ENCODE data around the gene MDFI. TPM values are rescaled to one million over a fixed set of nuclear protein-coding genes. Genes with fewer than 3 reads are reported as not detected.

Gene MDFI
- polyA plus RNA-seq, 2 of the 4 experiments (the other 2 are of a cell fraction): 0.06 to 0.30 TPM

DNA sequence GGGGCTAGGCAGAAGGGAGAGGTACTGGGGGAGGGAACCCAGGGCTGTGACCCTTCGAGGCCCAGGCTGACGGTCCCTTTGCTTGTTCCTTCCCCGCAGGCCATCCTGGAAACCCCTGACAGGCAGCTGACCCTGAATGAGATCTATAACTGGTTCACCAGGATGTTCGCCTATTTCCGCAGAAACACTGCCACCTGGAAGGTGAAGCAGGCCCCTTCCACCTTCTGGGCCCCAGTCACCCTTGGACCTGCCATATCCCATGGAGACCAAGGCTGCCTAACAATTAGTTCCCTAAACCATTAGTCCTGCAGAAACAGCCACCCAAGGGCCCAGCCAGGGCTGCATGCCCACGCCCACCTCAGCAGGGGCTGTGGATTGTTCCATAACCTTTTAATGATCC lies 47.1 kb upstream of the MDFI start:
- Histone ChIP-seq H3K9me3 (no peaks in the 10 kb centered on the region), H3K27ac (no peak overlapping the region; a peak in 1 of 6 replicates), H3K4me2 (no peak overlapping the region), H3K4me3 (no peak overlapping the region), H3K4me1 (peaks cover 5% of the 10 kb centered on the region; the same call in 2 of the 3 replicates)
- FAIRE-seq (no peak), DNase-seq (ENCODE audit: low read depth in 1 of 2, low spot score in 1 of 2) (no peak), ATAC-seq (peak; percentile 10 to 27; a peak in 1 of 6 replicates)
- POLR2A ChIA-PET: no interaction called here
- 100% methylated on average over 2 of the region's 6 CpGs for WGBS (ENCODE audit: missing lambda C conversion rate)
- TF ChIP-seq MAZ (IDR thresholded peaks at IDR 0.05; ENCODE audit: borderline replicate concordance, low read depth, low read length) (no peak), POLR2A (IDR thresholded peaks at IDR 0.05; ENCODE audit: low read length) (no peak), MAFK (IDR thresholded peaks at IDR 0.05; ENCODE audit: partially characterized antibody) (no peak), CHD4 (IDR thresholded peaks at IDR 0.05; ENCODE audit: borderline replicate concordance) (no peak), HOXA7 (CRISPR knock-in tag; IDR thresholded peaks at IDR 0.05) (no peak)
- CTCF ChIA-PET: interaction anchor here (0.6 to 17.1 kb wide), 17 partner anchors 10 to 314 kb away, joined by 3 to 181 read pairs (median 5); no protein-coding TSS in a partner anchor

DNA sequence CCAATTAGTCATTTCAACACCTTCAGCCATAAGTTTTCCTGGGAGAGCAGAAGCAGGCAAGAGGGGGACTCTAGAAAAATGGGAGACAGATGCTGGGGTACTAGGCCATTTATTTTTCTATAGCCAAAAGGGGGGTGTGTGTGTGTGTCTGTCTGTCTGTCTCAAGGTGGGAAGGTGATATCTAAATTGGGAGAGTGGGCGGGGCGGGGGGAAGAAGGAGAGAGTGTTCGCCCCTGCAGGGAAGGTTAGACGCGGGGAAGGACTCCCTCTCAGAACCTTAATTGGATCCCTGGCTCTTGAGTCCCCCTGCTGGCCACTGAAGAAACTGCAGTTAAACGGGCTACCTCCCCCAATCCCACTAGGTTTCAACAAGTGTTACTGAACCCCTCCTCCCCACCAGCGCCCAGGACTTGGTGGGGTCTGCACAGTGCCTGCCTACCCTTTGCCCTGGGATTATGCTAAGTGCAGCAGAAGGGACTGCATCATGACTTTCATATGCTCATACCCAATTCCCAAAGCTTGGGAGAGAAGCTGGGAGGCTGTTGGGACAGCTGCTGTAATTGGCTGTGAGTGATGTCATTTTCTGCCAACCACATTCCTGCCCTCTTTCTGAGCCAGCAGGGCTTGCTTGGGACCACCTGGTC lies 46.3 kb upstream of the MDFI start:
- WGBS (ENCODE audit: missing lambda C conversion rate): 3% methylated on average over 7 of the region's 7 CpGs
- no peaks in the 10 kb centered on the region for H3K9me3 ChIP-seq
- H3K4me1 ChIP-seq: peaks cover 5% of the 10 kb centered on the region; the same call in 2 of the 3 replicates
- no peak overlapping the region for H3K4me2 ChIP-seq
- FAIRE-seq: no peak
- TF ChIP-seq CHD2 (IDR thresholded peaks at IDR 0.05; ENCODE audit: low read length, partially characterized antibody) (no peak), FOSB (CRISPR knock-in tag; IDR thresholded peaks at IDR 0.05) (no peak), HOXB13 (CRISPR knock-in tag; IDR thresholded peaks at IDR 0.05; ENCODE audit: low read depth) (no peak), SMC3 (IDR thresholded peaks at IDR 0.05) (peak; percentile 89), MAZ (IDR thresholded peaks at IDR 0.05; ENCODE audit: borderline replicate concordance, low read depth, low read length) (no peak), SREBF2 (IDR thresholded peaks at IDR 0.05) (no peak), NFE2L2 (conservative IDR thresholded peaks at IDR 0.05; ENCODE audit: low read length) (no peak), HDAC2 (IDR thresholded peaks at IDR 0.05) (no peak), ZC3H11A (IDR thresholded peaks at IDR 0.05) (no peak), RNF2 (IDR thresholded peaks at IDR 0.05; ENCODE audit: borderline replicate concordance, low read depth) (no peak), RAD21 (conservative IDR thresholded peaks at IDR 0.05 in 1 of 2, IDR thresholded peaks at IDR 0.05 in 1 of 2) (peak; percentile 90 to 92), FOXS1 (CRISPR knock-in tag; IDR thresholded peaks at IDR 0.05) (no peak)
- TF ChIP-seq, protein P1, sequence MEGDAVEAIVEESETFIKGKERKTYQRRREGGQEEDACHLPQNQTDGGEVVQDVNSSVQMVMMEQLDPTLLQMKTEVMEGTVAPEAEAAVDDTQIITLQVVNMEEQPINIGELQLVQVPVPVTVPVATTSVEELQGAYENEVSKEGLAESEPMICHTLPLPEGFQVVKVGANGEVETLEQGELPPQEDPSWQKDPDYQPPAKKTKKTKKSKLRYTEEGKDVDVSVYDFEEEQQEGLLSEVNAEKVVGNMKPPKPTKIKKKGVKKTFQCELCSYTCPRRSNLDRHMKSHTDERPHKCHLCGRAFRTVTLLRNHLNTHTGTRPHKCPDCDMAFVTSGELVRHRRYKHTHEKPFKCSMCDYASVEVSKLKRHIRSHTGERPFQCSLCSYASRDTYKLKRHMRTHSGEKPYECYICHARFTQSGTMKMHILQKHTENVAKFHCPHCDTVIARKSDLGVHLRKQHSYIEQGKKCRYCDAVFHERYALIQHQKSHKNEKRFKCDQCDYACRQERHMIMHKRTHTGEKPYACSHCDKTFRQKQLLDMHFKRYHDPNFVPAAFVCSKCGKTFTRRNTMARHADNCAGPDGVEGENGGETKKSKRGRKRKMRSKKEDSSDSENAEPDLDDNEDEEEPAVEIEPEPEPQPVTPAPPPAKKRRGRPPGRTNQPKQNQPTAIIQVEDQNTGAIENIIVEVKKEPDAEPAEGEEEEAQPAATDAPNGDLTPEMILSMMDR (IDR thresholded peaks at IDR 0.05): peak; percentile 73
- TF ChIP-seq, protein P2, sequence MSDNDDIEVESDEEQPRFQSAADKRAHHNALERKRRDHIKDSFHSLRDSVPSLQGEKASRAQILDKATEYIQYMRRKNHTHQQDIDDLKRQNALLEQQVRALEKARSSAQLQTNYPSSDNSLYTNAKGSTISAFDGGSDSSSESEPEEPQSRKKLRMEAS (IDR thresholded peaks at IDR 0.05): no peak
- H3K27ac ChIP-seq: no peak overlapping the region
- CTCF ChIA-PET: interaction anchor here (0.6 to 17.1 kb wide), 27 partner anchors 9 to 314 kb away, joined by 3 to 181 read pairs (median 4); no protein-coding TSS in a partner anchor
- peak; percentile 78 to 90 for ATAC-seq
- POLR2A ChIA-PET: no interaction called here
- peak; percentile 43 to 77 for DNase-seq (ENCODE audit: low read depth in 1 of 2, low spot score in 1 of 2)
- no peak overlapping the region for H3K4me3 ChIP-seq

DNA sequence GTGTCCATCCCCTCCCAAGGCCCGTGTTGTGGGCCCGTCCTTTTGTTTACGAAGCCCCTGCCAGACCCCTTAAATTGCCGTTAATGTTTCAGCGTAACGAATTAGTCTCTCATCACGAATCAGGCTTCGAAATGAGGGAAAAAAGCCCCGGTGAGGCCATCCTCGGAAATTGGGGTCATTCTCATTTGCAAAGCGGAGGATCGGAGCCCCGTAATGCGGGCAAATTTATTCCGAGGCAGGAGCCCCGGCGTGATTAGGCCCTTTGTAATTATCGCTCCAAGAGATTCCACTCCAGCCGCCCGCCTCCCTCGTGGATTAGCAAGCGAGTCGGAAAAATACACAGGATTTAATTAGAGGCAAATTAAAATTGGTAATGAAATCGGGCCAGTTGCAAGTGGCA lies 44.9 kb upstream of the MDFI start:
- DNase-seq (ENCODE audit: low read depth in 1 of 2, low spot score in 1 of 2): no peak
- 92% methylated on average over 24 of the region's 24 CpGs for WGBS (ENCODE audit: missing lambda C conversion rate)
- Histone ChIP-seq H3K4me3 (no peak overlapping the region), H3K4me1 (peaks cover 5% of the 10 kb centered on the region; the same call in 2 of the 3 replicates), H3K9me3 (no peaks in the 10 kb centered on the region), H3K27ac (no peak overlapping the region), H3K4me2 (no peak overlapping the region)
- ChIA-PET CTCF (interaction anchor here (1.7 to 17.1 kb wide), 6 partner anchors 9 to 222 kb away, joined by 6 to 181 read pairs (median 15); no protein-coding TSS in a partner anchor), POLR2A (no interaction called here)
- no peak for ATAC-seq
- TF ChIP-seq EHF (CRISPR knock-in tag; IDR thresholded peaks at IDR 0.05): no peak
- no peak for TF ChIP-seq POLR2A (IDR thresholded peaks at IDR 0.05; ENCODE audit: low read length)
- no peak for TF ChIP-seq SMC3 (IDR thresholded peaks at IDR 0.05)
- TF ChIP-seq ZSCAN20 (CRISPR knock-in tag; IDR thresholded peaks at IDR 0.05): no peak
- no peak for TF ChIP-seq KDM5A (IDR thresholded peaks at IDR 0.05)
- TF ChIP-seq RFX5 (IDR thresholded peaks at IDR 0.05): no peak
- TF ChIP-seq, protein P1 (IDR thresholded peaks at IDR 0.05): no peak
- no peak for TF ChIP-seq HOXB5 (CRISPR knock-in tag; IDR thresholded peaks at IDR 0.05)
- no peak for FAIRE-seq
